GM12878 (cell line): ENCODE measurements around the gene POF1B. TPM values are rescaled to one million over a fixed set of nuclear protein-coding genes. Genes with fewer than 3 reads are reported as not detected.

Experiments used
- ATAC-seq: fragments of 200-7000 bp; cut with Tn5 transposase; 3 replicates; pipeline ENCODE4 v1.9.1; 2020; ENCODE audit warnings: mild to moderate bottlenecking, moderate library complexity
- BruUV-seq: library from RNA; stranded (reverse); fragments of 400-500 nt; replicated peaks from 2 replicates; lab custom pipeline; 2021; lab: Mats Ljungman, UMichigan
- CTCF ChIA-PET: fragments of 300-600 bp; sonication (Branson Sonifier 250); formaldehyde crosslinking; extraction: SDS; loops from one replicate; lab custom pipeline; 2021; ENCODE audit warnings: inconsistent platforms; lab: Yijun Ruan, JAX
- POLR2A ChIA-PET: fragments of 350-600 bp; formaldehyde crosslinking; extraction: SDS; loops from one replicate; lab custom pipeline; 2021; ENCODE audit warnings: inconsistent platforms; lab: Charles Lee
- RAD21 ChIA-PET: fragments of 300-600 bp; sonication (Branson Sonifier 250); formaldehyde crosslinking; loops from one replicate; lab custom pipeline; 2023; ENCODE audit warnings: antibody characterized with exemption; ENCODE audit not compliant: unreplicated experiment; lab: Charles Lee
- SMC1A ChIA-PET: fragments of 300-600 bp; sonication (Branson Sonifier 250); formaldehyde crosslinking; loops from one replicate; lab custom pipeline; 2023; ENCODE audit not compliant: unreplicated experiment, uncharacterized antibody; lab: Charles Lee
- DNase-seq: peaks from one replicate; pipeline ENCODE4 v3.0.0-alpha.2; 2011; ENCODE audit warnings: low read depth, low spot score
- FAIRE-seq: peaks from 3 replicates; lab custom pipeline; 2011; peaks lifted over from hg19 to GRCh38; lab: Jason Lieb, UNC
- H2AFZ ChIP-seq: 2 replicates; pipeline ENCODE4 v1.6.0; 2011; ENCODE audit warnings: low read depth, low read length, control low read depth; ENCODE audit not compliant: control insufficient read depth
- H3K27ac ChIP-seq: 2 replicates; pipeline ENCODE4 v1.5.1; 2011; ENCODE audit warnings: control low read depth; ENCODE audit not compliant: control insufficient read depth, insufficient read depth
- H3K27me3 ChIP-seq, 2 experiments: replicated peaks in 1 of 2; 2 replicates each; pipeline versions ENCODE4 v1.6.0 to v1.6.1; 2011; ENCODE audit warnings: low read length in 1 of 2; ENCODE audit not compliant: control insufficient read depth in 2 of 2, insufficient read depth in 2 of 2
- H3K36me3 ChIP-seq, 2 experiments: 2 replicates each; pipeline ENCODE4 v1.5.1; 2011; ENCODE audit warnings: low read length in 1 of 2; ENCODE audit not compliant: control insufficient read depth in 2 of 2, insufficient read depth in 2 of 2
- H3K4me1 ChIP-seq: 2 replicates; pipeline ENCODE4 v1.6.1; 2011; ENCODE audit warnings: mild to moderate bottlenecking, low read length, moderate library complexity, mixed read lengths; ENCODE audit not compliant: control insufficient read depth, insufficient read depth
- H3K4me2 ChIP-seq: 2 replicates; pipeline ENCODE4 v1.6.0; 2011; ENCODE audit warnings: control low read depth; ENCODE audit not compliant: control insufficient read depth, insufficient read depth
- H3K4me3 ChIP-seq: fragments of 200-600 bp; sonication (generic); 2 replicates; pipeline ENCODE4 v1.5.1; 2016
- H3K79me2 ChIP-seq: 2 replicates; pipeline ENCODE4 v1.6.0; 2011; ENCODE audit warnings: low read length; ENCODE audit not compliant: control insufficient read depth, insufficient read depth
- H3K9ac ChIP-seq: 2 replicates; pipeline ENCODE4 v1.8.0; 2011; ENCODE audit warnings: low read length, control low read depth, mixed read lengths; ENCODE audit not compliant: control insufficient read depth, insufficient read depth
- H3K9me3 ChIP-seq: replicated peaks from 3 replicates; pipeline ENCODE4 v1.5.1; 2011; ENCODE audit warnings: mild to moderate bottlenecking, low read length; ENCODE audit not compliant: control insufficient read depth, insufficient read depth
- H4K20me1 ChIP-seq: 2 replicates; pipeline ENCODE4 v1.6.0; 2011; ENCODE audit not compliant: control insufficient read depth, insufficient read depth
- BHLHE40 ChIP-seq, 2 experiments: fragments of 450-650 bp in 1 of 2; IDR thresholded peaks; 2 replicates each; pipeline ENCODE4 v1.6.1; 2011 to 2017; ENCODE audit warnings: low read depth in 2 of 2, borderline replicate concordance in 1 of 2, improper control_type of control experiment in 1 of 2, low read length in 1 of 2, mild to moderate bottlenecking in 1 of 2
- GABPA ChIP-seq: IDR thresholded peaks from 2 replicates; pipeline ENCODE4 v1.6.1; 2014; ENCODE audit warnings: antibody characterized with exemption, low read depth, mild to moderate bottlenecking, inconsistent platforms
- IKZF1 ChIP-seq: fragments of 450-650 bp; conservative IDR thresholded peaks from 2 replicates; pipeline ENCODE4 v1.6.1; 2017; ENCODE audit warnings: antibody characterized with exemption, mild to moderate bottlenecking
- POLR2A ChIP-seq: IDR thresholded peaks from 2 replicates; pipeline ENCODE4 v1.6.1; 2011; ENCODE audit warnings: low read depth, mild to moderate bottlenecking, low read length
- TAF1 ChIP-seq: IDR thresholded peaks from 2 replicates; pipeline ENCODE4 v1.6.1; 2011; ENCODE audit warnings: mild to moderate bottlenecking, low read depth, low read length, borderline replicate concordance
- YY1 ChIP-seq: IDR thresholded peaks from 2 replicates; pipeline ENCODE4 v1.6.1; 2011; ENCODE audit warnings: low read depth, mild to moderate bottlenecking, low read length
- WGBS: methylation state at CpG from one replicate; pipeline ENCODE4 v1.1.6; 2016; ENCODE audit warnings: low lambda C conversion rate; ENCODE audit not compliant: insufficient replicate concordance, insufficient coverage; ENCODE audit errors: missing lambda C conversion rate; 5-methylcytosine and 5-hydroxymethylcytosine counted together
- in situ Hi-C: fragments of 300-500 bp; cut with MboI; formaldehyde crosslinking; loops from 9 replicates; pipeline ENCODE4 v1.14.3; 2018; ENCODE audit warnings: mixed read lengths
- intact Hi-C: fragments of 100-400 bp; cut with micrococcal nuclease; formaldehyde crosslinking; loops from one replicate; pipeline ENCODE4 v1.14.2; 2022; ENCODE audit not compliant: unreplicated experiment
- polyA plus RNA-seq, 11 experiments: library from polyadenylated mRNA; depleted of rRNA in 4 of 11; unstranded in 6 of 11; stranded (reverse) in 5 of 11; fragments of >200 nt; fragmentation: Nextera tagmentation in 4 of 11; fragmentation: Illumina TruSeq in 1 of 11; extraction: Ambion mirVana in 4 of 11; extraction: Trizol in 1 of 11; gene quantifications; 1 replicate in 1 of 11; 2 replicates in 10 of 11; pipeline versions ENCODE4 v1.2.1 to v1.2.3, GENCODE V29; 2011 to 2016; ENCODE audit warnings: inconsistent platforms in 2 of 11, missing spikeins in 2 of 11, low read depth in 1 of 11
- total RNA-seq, 4 experiments: library from RNA; depleted of rRNA in 3 of 4; stranded (reverse); fragments of >200 nt in 3 of 4; fragmentation: Illumina TruSeq in 1 of 4; extraction: Trizol in 1 of 4; gene quantifications; 2 replicates each; pipeline versions ENCODE4 v1.2.1 to v1.2.3, GENCODE V29; 2013 to 2021

Gene POF1B
- total and polyA plus RNA-seq, 10 of the 15 experiments (the other 5 are each of a cell fraction or from before 2014, with no cell fraction given), result 0.14 to 13.5 (median 0.99) TPM

DNA sequence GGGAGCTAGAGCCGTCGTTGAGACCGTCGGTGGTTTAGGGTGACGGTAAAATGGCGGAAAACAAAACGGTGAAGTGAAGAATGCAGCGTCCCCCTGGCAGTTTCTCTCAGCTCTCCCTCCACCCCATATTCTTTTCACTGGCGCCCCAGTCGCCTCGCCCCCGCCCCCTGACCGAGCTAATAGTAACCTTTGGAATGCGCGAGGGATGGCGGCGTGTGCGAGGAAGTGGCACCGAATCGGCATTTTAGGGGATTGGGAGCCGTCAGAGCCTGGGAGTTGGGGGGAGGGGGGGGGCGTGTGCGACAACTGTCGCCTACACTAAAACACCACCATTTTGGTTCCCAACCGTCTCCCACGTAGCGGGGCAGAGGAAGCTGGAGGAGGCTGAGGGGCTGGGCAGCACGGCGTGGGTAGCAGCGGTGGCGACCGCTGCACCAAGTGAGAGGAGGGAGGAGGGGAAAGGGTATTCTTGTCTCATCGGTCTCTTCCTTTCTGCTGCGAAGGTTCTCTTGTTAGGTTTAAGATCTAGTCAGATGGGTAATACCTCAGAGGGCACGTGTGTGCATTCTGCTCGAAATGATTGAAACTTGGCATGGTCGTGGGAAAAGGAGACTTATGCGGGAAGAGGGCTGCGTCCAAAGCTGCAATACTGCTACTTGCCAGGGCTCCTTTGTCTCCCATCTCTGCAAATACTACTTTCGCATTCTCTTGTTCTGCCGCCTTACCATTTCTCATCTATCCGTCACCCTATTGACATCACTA lies 134.8 kb downstream of the POF1B start:
- Histone ChIP-seq H2AFZ (peak overlapping the region; percentile 72), H3K4me1 (no peaks in the 10 kb centered on the region), H3K9ac (peak overlapping the region; percentile 67), H3K79me2 (no peaks in the 10 kb centered on the region), H3K36me3 (no peaks in the 10 kb centered on the region), H4K20me1 (no peaks in the 10 kb centered on the region), H3K27me3 (no peaks in the 10 kb centered on the region), H3K4me3 (peak overlapping the region; percentile 75), H3K4me2 (peak overlapping the region; percentile 30; the same call in 1 of the 2 replicates), H3K27ac (no peak overlapping the region), H3K9me3 (no peaks in the 10 kb centered on the region)
- RAD21 ChIA-PET, result interaction anchor here (0.7 to 1.9 kb wide), 2 partner anchors 28 to 135 kb away, joined by 3 to 9 read pairs; partner anchors contain the start of gene POF1B
- BruUV-seq, result no TSS peak
- intact Hi-C loops (loop anchor here (2.0 kb wide), 2 partner anchors 130 to 134 kb away; no protein-coding TSS in a partner anchor), in situ Hi-C loops (no loop called here)
- 48% methylated on average over 29 of the region's 42 CpGs for WGBS
- CTCF ChIA-PET, result interaction anchor here (0.6 to 0.9 kb wide), 4 partner anchors 18 to 188 kb away, joined by 3 read pairs; no protein-coding TSS in a partner anchor
- SMC1A ChIA-PET, result interaction anchor here (0.8 to 1.4 kb wide), 7 partner anchors 11 to 268 kb away, joined by 3 to 6 read pairs (median 3); no protein-coding TSS in a partner anchor
- no peak for DNase-seq
- peak; percentile 73 for ATAC-seq
- TF ChIP-seq IKZF1, result 0 out of 2 replicates have a peak, but pooled peaks have one; percentile 39
- peak in 1 of 2 experiments; percentile 39; a peak in 1 of 4 replicates for TF ChIP-seq BHLHE40 (IDR thresholded peaks at IDR 0.05; ENCODE audit: borderline replicate concordance in 1 of 2, low read depth in 2 of 2, low read length in 1 of 2)
- TF ChIP-seq TAF1, result 0 out of 2 replicates have a peak, but pooled peaks have one; percentile 8
- peak; percentile 49 for TF ChIP-seq POLR2A
- peak; percentile 46; the same call in 1 of the 2 replicates for TF ChIP-seq YY1
- TF ChIP-seq GABPA, result no peak
- peak; percentile 72 for FAIRE-seq
- POLR2A ChIA-PET, result interaction anchor here (0.8 to 1.0 kb wide), 2 partner anchors 103 to 242 kb away, joined by 3 to 4 read pairs; no protein-coding TSS in a partner anchor
